Cardiac muscle cell (in vitro differentiated cells and primary cell): ENCODE results near the gene MBNL2. TPM values are rescaled to one million over a fixed set of nuclear protein-coding genes. Genes with fewer than 3 reads are reported as not detected.
A peak's percentile ranks its signal among the peaks of the same experiment; 100 is the strongest.

Experiments
- DNase-seq, 2 donors: peaks; one replicate each; pipeline versions ENCODE4 v3.0.0 to v3.0.0-alpha.2; 2010 to 2017; ENCODE audit warnings: low read depth in 1 of 2, low spot score in 1 of 2
- H3K27ac ChIP-seq: fragments of 200-600 bp; sonication (generic); 2 replicates; pipeline ENCODE4 v1.5.1; 2016
- H3K27me3 ChIP-seq: fragments of 200-600 bp; sonication (generic); 2 replicates; pipeline ENCODE4 v1.6.0; 2016; ENCODE audit warnings: control low read depth
- H3K36me3 ChIP-seq: fragments of 200-600 bp; sonication (generic); 2 replicates; pipeline ENCODE4 v1.5.1; 2016; ENCODE audit warnings: control low read depth
- H3K4me1 ChIP-seq: fragments of 200-600 bp; sonication (generic); 2 replicates; pipeline ENCODE4 v1.8.1; 2017; ENCODE audit warnings: low read depth, mild to moderate bottlenecking, mixed run types
- H3K4me3 ChIP-seq: fragments of 200-600 bp; sonication (generic); 2 replicates; pipeline ENCODE4 v1.5.1; 2016; ENCODE audit warnings: mild to moderate bottlenecking
- H3K9me3 ChIP-seq: fragments of 200-600 bp; sonication (generic); 2 replicates; pipeline ENCODE4 v1.5.1; 2017; ENCODE audit warnings: low read depth, mild to moderate bottlenecking, control low read depth
- CTCF ChIP-seq: IDR thresholded peaks from 2 replicates; pipeline ENCODE4 v1.5.1; 2012; ENCODE audit warnings: low read depth, mild to moderate bottlenecking, low read length
- polyA plus RNA-seq: library from polyadenylated mRNA; unstranded; fragments of >200 nt; fragmentation: Nextera tagmentation; extraction: Ambion mirVana; gene quantifications from 2 replicates; pipeline ENCODE4 v1.2.1, GENCODE V29; 2016
- total RNA-seq: library from RNA; depleted of rRNA; stranded (reverse); fragments of >200 nt; gene quantifications from 2 replicates; pipeline ENCODE4 v1.2.3, GENCODE V29; 2016

The MBNL2 gene
- total and polyA plus RNA-seq, 2 experiments from 2014 or later: 15.2 to 27.8 TPM

- no peak for TF ChIP-seq CTCF
- Histone ChIP-seq H3K9me3 (no peaks in the 10 kb centered on the region), H3K4me3 (no peak overlapping the region), H3K27ac (no peak overlapping the region), H3K4me1 (peaks cover 9% of the 10 kb centered on the region), H3K36me3 (no peaks in the 10 kb centered on the region), H3K27me3 (no peaks in the 10 kb centered on the region)
- DNase-seq: no peak
Observed at GRCh38 chr13:97430296-97430695, 208.2 kb downstream of the MBNL2 start.

- no peak for TF ChIP-seq CTCF
- H3K4me1 ChIP-seq: peaks cover 16% of the 10 kb centered on the region
- no peaks in the 10 kb centered on the region for H3K36me3 ChIP-seq
- peak overlapping the region; percentile 20 for H3K27ac ChIP-seq
- H3K4me3 ChIP-seq: no peak overlapping the region
- H3K27me3 ChIP-seq: no peaks in the 10 kb centered on the region
- no peaks in the 10 kb centered on the region for H3K9me3 ChIP-seq
- no peak for DNase-seq
Observed at GRCh38 chr13:97431171-97431764, 209.1 kb downstream of the MBNL2 start.

- Histone ChIP-seq H3K27ac (peak overlapping the region; percentile 11), H3K36me3 (no peaks in the 10 kb centered on the region), H3K4me1 (peaks cover 20% of the 10 kb centered on the region), H3K27me3 (no peaks in the 10 kb centered on the region), H3K4me3 (peak overlapping the region; percentile 61), H3K9me3 (no peaks in the 10 kb centered on the region)
- DNase-seq: peak in 1 of 2 donors; percentile 3
- TF ChIP-seq CTCF: no peak
Observed at GRCh38 chr13:97432232-97432916, 210.2 kb downstream of the MBNL2 start.

GRCh38 chr13:97432917-97433726 is 211.0 kb downstream of the MBNL2 start:
- no peaks in the 10 kb centered on the region for H3K9me3 ChIP-seq
- TF ChIP-seq CTCF: no peak
- peaks cover 20% of the 10 kb centered on the region for H3K4me1 ChIP-seq
- no peaks in the 10 kb centered on the region for H3K36me3 ChIP-seq
- no peaks in the 10 kb centered on the region for H3K27me3 ChIP-seq
- peak; percentile 99 to 100 for DNase-seq
- peak overlapping the region; percentile 71 for H3K4me3 ChIP-seq
- H3K27ac ChIP-seq: peak overlapping the region; percentile 95

GRCh38 chr13:97433727-97434396 is 211.7 kb downstream of the MBNL2 start, which contains the start of gene RAP2A:
RAP2A (plus strand) TSS chr13:97434169; CDS start chr13:97434471, 302 bp downstream.
- Histone ChIP-seq H3K27ac (peak within 1 kb of the TSS; percentile 95), H3K27me3 (no peaks in the 10 kb centered on the region), H3K9me3 (no peaks in the 10 kb centered on the region), H3K4me3 (peak within 1 kb of the TSS; percentile 92), H3K36me3 (no peaks in the 10 kb centered on the region), H3K4me1 (peaks cover 20% of the 10 kb centered on the region)
- peak; percentile 97 for DNase-seq
- TF ChIP-seq CTCF: no peak
